ENCODE measurements around the gene RETREG2. TPM values are rescaled to one million over a fixed set of nuclear protein-coding genes. Genes with fewer than 3 reads are reported as not detected.

Gene RETREG2
- total RNA-seq (2022; extraction: Qiagen RNA extraction): 65.5 to 83.4 TPM (median 79.7 TPM) in 5 replicates

GRCh38 chr2:219177552-219178376 is at the start of gene RETREG2:
TSS of gene RETREG2 (plus strand) at chr2:219178275. CDS start at chr2:219178353, 78 bp downstream.

GRCh38 chr2:219160186-219161017 is 17.7 kb upstream of the RETREG2 start, which contains the start of gene NHEJ1:
TSS of gene NHEJ1 (minus strand) at chr2:219160815. CDS start at chr2:219158362, 2,453 bp downstream.

GRCh38 chr2:219169930-219170654 is 8.0 kb upstream of the RETREG2 start, which contains the start of gene SLC23A3:
TSS of gene SLC23A3 (minus strand) at chr2:219170029. CDS start at chr2:219169984, 45 bp downstream.

GRCh38 chr2:219176818-219177551 is 1.1 kb upstream of the RETREG2 start, which contains the start of gene CNPPD1:
TSS of gene CNPPD1 (minus strand) at chr2:219176925. CDS start at chr2:219176828, 97 bp downstream.

GRCh38 chr2:219206328-219207133 is 28.5 kb downstream of the RETREG2 start, which contains the start of gene ZFAND2B:
TSS of gene ZFAND2B (plus strand) at chr2:219206782. CDS start at chr2:219206988, 206 bp downstream.

GRCh38 chr2:219218732-219219701 is 40.9 kb downstream of the RETREG2 start, which contains the start of gene ABCB6:
TSS of gene ABCB6 (minus strand) at chr2:219218958. CDS start at chr2:219218673, 285 bp downstream.

GRCh38 chr2:219229305-219230058 is 51.4 kb downstream of the RETREG2 start, which contains the start of the genes ANKZF1 and ATG9A:
TSS of gene ANKZF1 (plus strand) at chr2:219229806. CDS start at chr2:219230258, 452 bp downstream.
TSS of gene ATG9A (minus strand) at chr2:219229636. CDS start at chr2:219228024, 1,612 bp downstream.

Other genes with a start within 250 kb of the RETREG2 start
- gene CDK5R2, start 218.6 kb upstream of the RETREG2 start, total RNA-seq (2022; extraction: Qiagen RNA extraction): 4.6 to 8.8 TPM (median 7.0 TPM) in 5 replicates
- gene FEV, start 193.1 kb upstream of the RETREG2 start, total RNA-seq (2022; extraction: Qiagen RNA extraction): not detected in 5 replicates
- 0.10 to 0.25 TPM in 2 of 5 replicates, not detected in the others for gene CRYBA2, start 184.9 kb upstream of the RETREG2 start, total RNA-seq (2022; extraction: Qiagen RNA extraction)
- gene CFAP65, start 136.8 kb upstream of the RETREG2 start, total RNA-seq (2022; extraction: Qiagen RNA extraction): 0.11 to 0.32 TPM (median 0.17 TPM) in 5 replicates
- gene IHH, start 117.4 kb upstream of the RETREG2 start, total RNA-seq (2022; extraction: Qiagen RNA extraction): 0.28 to 0.88 TPM (median 0.74 TPM) in 5 replicates
- gene NHEJ1, start 17.5 kb upstream of the RETREG2 start, total RNA-seq (2022; extraction: Qiagen RNA extraction): 15.2 to 19.0 TPM (median 16.9 TPM) in 5 replicates
- gene SLC23A3, start 8.2 kb upstream of the RETREG2 start, total RNA-seq (2022; extraction: Qiagen RNA extraction): 0.13 to 0.63 TPM (median 0.41 TPM) in 5 replicates
- gene CNPPD1, start 1.4 kb upstream of the RETREG2 start, total RNA-seq (2022; extraction: Qiagen RNA extraction): 39.9 to 49.9 TPM (median 47.1 TPM) in 5 replicates
- gene ZFAND2B, start 28.5 kb downstream of the RETREG2 start, total RNA-seq (2022; extraction: Qiagen RNA extraction): 16.7 to 21.2 TPM (median 20.2 TPM) in 5 replicates
- 21.3 to 30.4 TPM (median 27.3 TPM) in 5 replicates for gene ABCB6, start 40.7 kb downstream of the RETREG2 start, total RNA-seq (2022; extraction: Qiagen RNA extraction)
- gene ATG9A, start 51.4 kb downstream of the RETREG2 start, total RNA-seq (2022; extraction: Qiagen RNA extraction): 39.3 to 45.7 TPM (median 44.4 TPM) in 5 replicates
- gene ANKZF1, start 51.5 kb downstream of the RETREG2 start, total RNA-seq (2022; extraction: Qiagen RNA extraction): 12.5 to 17.3 TPM (median 15.3 TPM) in 5 replicates
- gene GLB1L, start 67.2 kb downstream of the RETREG2 start, total RNA-seq (2022; extraction: Qiagen RNA extraction): 5.7 to 6.4 TPM (median 5.8 TPM) in 5 replicates
- gene STK16, start 67.2 kb downstream of the RETREG2 start, total RNA-seq (2022; extraction: Qiagen RNA extraction): 27.6 to 31.6 TPM (median 29.1 TPM) in 5 replicates
- gene TUBA4B, start 75.0 kb downstream of the RETREG2 start, total RNA-seq (2022; extraction: Qiagen RNA extraction): 0.10 to 0.32 TPM (median 0.12 TPM) in 5 replicates
- 225 to 347 TPM (median 253 TPM) in 5 replicates for gene TUBA4A, start 75.6 kb downstream of the RETREG2 start, total RNA-seq (2022; extraction: Qiagen RNA extraction)
- gene DNAJB2, start 101.1 kb downstream of the RETREG2 start, total RNA-seq (2022; extraction: Qiagen RNA extraction): 32.4 to 37.7 TPM (median 36.7 TPM) in 5 replicates
- gene PTPRN, start 131.1 kb downstream of the RETREG2 start, total RNA-seq (2022; extraction: Qiagen RNA extraction): 0.95 to 1.5 TPM (median 1.3 TPM) in 5 replicates
- gene RESP18, start 154.5 kb downstream of the RETREG2 start, total RNA-seq (2022; extraction: Qiagen RNA extraction): not detected in 5 replicates
- gene DNPEP, start 209.6 kb downstream of the RETREG2 start, total RNA-seq (2022; extraction: Qiagen RNA extraction): 56.8 to 62.2 TPM (median 60.4 TPM) in 5 replicates
- gene DES, start 240.1 kb downstream of the RETREG2 start, total RNA-seq (2022; extraction: Qiagen RNA extraction): 0.14 to 0.69 TPM (median 0.27 TPM) in 5 replicates

All from A549 treated with AZD2906 at 1 μM for 4 hours (cell line).